GM18909 (cell line): Measurements from ENCODE around the gene PRDM5.

Source experiments
- ATAC-seq: cut with Tn5 transposase; IDR thresholded peaks from one replicate; pipeline ENCODE4 v1.9.1; 2021; ENCODE audit warnings: mild to moderate bottlenecking; ENCODE audit not compliant: unreplicated experiment, poor library complexity

Gene PRDM5

DNA sequence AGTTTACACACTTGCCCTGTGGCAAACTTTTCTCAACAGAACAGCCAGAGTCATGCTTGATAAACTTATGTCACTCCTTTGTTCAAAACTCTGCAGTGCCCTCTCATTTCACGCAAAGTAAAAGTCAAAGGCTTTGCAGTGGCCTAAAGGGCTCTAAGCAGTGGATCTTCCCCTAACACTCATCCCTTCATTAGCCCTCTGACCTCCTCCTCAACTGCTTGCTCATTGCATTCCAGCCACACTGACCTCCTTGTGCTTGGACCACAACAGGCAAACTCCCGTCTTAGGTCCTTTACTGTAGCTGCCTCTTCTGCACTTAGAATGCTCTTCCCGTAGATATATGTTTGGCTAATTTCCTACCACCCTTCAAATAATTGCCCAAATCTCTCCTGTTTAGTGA lies 5.6 kb downstream of the PRDM5 start:
- ATAC-seq, result no peak

DNA sequence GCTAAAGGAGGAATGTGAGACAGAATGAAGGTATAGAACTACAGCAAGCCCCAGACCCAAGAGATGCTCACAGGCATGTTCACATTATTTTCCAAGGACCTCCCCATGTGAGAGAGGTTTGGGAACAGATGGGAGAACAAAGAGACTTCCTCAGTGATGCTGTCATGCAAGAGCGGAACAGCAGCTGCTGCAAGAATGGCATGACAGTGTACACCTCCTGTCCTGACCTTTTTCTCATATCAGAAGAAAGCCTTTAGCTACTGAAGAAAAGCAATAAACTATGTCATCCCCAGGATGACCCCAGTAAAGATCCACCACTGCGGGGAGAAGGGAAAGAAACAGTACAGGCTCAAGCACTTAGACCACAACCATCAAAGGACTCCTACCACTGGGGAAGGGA lies 7.2 kb downstream of the PRDM5 start:
- no peak for ATAC-seq

DNA sequence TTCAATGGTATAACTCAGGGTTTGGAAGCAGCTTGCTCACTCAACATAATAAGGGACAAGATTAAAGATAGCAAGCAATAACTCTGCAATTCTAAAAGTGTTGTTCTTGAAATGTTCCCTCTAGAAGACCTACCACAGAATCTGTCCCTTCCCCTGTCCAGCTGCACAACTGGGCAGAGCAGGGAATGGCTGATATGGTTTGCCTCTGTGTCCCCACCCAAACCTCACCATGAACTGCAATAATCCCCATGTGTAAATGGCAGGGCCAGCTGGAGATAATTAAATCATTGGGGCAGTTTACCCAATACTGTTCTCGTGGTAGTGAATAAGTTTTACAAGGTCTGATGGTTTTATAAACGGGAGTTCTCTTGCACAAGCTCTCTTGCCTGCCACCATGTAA lies 19.1 kb downstream of the PRDM5 start:
- no peak for ATAC-seq

DNA sequence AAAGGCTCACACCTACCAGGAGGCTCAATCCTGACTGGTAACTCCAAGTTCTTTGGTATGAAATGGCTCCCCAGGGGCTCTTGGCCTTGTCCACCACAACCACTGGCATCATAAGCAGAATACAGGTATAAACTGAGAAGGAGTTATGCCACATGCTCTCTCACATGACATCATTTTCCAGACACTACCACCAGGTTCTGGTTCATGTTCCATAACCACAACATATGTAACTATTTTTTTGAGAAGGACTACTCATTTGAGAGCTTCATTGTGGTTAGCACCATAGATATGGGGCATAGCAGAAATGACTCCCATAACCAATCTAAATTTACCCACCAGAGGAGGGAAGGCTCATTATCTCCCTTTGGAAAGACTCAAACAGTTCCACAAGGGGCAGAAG lies 19.6 kb downstream of the PRDM5 start:
- no peak for ATAC-seq

DNA sequence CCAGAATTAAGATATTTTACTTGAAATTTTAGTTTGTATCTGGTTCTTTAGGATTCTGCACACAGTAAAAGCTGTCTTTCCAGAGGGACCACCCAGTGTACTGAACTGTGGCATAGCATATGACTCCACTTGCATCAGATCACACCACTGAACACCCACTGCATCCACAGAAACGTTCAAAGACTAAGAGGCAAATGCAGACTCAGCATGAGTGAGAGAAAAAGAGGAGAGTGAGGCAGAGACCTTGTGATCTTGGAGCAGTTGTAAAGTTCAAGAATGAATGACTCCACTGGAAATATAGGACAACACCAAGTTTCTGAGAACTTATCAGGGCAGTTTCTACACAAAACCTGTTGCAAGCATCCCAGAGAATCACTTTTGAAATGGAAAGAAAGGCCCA lies 20.8 kb downstream of the PRDM5 start:
- ATAC-seq, result no peak

DNA sequence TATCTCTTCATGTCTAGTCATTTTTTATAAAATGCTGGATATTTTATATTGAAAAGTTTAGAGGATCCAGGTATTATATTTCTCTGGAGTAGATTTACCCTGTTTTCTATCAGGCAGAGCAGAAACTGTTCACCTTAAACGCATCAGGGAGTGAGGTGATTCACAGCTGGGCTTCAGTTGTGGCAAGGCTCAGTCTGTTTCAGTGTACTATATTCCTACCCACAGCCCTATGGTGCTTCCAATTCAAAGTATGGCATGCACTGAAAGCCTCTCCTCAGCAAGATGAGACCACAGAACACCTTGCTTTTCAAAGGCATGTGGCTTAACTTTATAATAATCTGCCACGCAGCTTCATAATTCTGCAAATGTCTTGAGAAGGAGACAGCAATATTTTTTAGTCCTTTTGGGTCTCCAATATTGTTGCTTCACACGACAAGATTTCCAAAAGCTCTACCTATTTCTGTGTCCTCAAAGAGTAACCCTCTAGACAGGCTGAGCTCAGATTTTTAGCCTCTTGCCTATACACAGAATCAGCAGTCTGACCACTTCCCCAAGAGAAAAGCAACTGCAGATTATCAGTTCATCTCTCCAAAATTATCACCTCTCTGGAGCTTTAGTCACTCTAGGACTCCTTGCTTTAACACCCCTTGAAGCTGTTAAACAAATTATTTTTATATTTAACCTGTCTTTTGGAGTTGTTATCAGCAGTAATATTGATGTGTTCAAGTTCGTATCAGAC lies 24.4 kb downstream of the PRDM5 start:
- no peak for ATAC-seq

DNA sequence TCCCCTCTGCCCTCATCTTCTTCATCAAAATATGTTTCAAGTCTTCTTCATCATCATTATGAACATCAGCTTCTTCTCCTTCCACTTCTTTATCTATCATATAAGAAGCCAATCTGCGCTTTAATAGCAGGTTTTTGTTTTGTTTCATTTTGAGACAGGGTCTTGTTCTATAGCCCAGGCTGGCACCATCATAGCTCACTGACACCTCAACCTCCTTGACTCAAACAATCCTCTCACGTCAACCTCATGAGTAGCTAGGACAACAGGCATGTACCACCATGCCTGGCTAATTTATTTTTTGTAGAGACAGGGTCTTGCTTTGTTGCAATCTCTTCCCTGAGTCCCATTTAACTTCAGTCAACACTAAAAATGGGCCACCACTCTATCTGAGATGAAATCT lies 27.0 kb downstream of the PRDM5 start:
- ATAC-seq, result no peak

DNA sequence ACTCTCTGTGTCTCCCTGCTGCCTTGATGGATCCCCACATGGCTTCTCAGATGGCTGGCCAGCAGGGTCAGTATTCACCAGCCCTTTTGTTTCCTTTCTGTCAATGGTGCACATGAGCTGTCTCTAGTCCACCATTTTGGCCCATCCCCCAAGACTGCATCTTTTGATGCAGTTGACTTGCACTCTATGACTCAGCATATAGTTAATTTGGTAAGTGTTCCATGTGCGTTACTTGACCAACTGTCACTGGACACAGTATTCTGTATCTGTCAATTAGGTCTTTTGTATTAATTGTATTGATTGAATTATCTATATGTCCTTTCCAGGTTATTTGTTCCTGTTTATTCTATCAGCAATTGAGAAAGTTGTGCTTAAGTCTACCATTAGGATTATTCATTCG lies 29.2 kb downstream of the PRDM5 start:
- ATAC-seq, result no peak

DNA sequence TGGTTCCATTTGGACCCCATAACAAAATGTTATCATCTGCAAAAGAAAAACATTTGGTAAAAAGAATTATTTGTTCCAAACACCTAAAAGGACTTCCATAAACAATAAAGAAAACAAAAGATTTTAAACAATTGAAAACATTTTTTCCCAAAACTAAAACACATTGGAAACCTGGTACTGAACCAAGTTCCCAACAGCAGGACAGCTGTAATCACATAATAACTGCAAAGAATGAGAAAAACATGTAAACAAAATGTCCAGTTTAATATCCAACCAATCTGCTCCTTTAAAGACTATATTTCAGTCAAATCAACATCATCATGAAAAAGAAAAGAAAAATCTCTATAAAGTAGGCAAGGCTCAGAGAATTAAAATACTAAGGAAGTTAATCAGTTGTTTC lies 36.3 kb downstream of the PRDM5 start:
- ATAC-seq, result no peak

DNA sequence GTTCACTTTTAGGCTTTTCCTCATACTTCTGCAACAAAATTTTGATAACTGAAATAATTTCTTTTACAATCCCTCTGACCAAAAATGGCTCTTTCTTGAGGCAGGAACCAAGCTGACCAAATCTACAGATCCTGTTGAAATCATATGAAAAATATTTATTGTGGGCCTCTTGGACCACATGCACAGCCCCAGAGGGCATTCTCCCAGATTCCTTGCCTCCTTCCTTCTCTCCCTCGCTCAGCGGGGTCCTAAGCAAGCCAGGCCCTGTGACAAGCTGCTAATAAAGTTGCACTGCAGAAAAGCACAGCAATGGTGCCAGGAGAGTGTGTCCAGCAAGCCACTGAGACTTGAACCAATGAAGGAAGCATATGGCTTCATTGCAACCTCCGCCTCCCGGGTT lies 40.7 kb downstream of the PRDM5 start:
- no peak for ATAC-seq

DNA sequence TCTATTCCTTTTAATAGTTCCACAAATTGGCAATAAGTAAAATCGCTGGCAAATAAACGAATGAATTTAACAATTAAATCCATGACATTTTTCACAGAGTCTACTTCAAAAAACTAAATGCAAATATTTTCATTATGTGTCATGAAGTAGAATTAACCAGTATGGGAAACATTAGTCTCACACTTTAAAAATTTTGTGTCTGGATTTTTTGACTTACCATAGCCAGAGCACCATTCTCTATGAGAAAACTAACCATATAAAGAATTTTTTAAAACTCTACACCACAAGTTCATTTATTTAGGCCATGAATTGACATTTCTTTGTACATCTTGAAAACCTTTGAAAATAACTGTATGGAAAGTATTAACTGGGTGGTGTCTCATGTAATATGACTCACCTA lies 41.2 kb downstream of the PRDM5 start:
- ATAC-seq, result no peak

DNA sequence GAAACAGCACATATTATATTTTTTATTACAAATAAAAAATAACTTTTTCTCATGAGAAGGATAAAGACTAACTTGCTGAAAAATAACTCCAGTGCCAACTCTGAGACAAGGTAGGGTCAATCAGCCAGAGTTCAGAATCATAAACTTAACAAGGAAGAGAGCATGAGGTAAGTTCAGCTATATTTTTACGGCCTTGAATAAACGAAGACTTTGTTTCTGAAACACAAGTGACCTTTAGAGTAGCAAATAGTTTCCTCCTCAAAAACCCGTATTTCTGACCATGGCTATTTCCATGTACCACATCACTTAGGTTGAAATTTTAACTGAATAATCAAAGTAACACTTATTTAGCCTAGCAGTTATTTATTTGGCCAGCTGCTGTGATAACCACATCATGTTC lies 45.5 kb downstream of the PRDM5 start:
- ATAC-seq, result no peak

DNA sequence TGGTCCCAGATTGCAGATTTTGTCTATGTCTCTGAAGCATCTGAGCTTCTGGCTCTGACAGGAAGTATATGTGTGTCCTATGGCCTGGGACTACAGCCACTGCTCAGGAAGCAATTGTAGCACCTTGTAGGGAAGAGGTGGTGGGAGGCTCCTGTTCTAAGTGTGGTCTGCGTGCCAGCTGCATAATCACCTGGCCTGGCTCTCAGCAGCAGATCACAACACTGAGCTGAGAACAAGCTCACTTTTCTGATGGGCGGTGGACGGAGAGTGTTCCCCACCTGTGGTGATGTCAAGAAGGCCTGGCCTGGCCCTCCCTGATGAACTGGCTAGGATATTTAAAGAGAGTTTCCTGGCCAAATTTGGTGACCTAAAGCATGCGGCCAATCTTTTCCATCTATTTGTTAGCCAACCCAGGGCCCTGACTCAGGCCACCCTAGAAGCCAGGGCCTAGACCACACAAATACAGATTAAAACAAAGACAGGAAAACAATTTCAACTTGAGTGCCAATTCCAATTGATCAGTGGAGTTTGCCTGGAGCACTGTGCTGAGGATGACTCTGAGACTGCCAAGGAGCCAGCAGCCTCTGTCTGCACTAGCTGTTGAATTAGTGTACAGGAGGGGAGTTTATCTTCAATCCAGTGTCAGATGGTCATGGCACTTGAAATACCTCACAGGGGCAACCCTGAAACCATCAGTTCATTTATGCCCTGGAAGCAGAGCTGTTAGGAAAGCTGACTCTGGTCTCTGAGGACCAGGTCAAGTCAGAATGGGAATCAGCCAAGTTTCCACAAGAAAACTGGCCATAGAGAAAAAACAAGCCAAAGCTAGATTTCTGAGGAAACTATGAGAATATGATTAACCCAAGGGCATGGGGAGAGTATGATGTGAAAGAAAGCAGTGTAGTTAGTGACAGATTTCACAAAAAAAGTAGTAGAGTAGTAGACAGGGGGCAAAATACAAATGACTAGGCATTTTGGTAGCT lies 47.4 kb downstream of the PRDM5 start:
- ATAC-seq, result no peak

DNA sequence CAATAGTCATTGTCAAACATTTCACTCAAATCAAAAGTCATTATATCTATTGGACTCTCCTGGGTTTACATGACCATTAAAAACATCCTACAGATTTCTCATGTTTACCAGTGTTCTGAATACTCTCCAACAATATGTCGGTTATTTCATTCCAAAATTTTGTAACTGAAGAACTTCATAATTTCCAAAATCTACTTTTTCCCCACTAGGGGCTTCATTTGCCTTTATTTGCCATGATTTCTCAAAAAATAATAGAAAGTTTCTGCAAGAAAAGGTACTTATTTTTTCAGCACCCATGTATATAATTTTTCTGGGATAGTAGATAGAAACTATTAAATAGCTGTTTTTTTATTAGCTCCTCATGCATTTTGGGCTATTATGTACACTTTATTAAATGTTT lies 49.0 kb downstream of the PRDM5 start:
- no peak for ATAC-seq

DNA sequence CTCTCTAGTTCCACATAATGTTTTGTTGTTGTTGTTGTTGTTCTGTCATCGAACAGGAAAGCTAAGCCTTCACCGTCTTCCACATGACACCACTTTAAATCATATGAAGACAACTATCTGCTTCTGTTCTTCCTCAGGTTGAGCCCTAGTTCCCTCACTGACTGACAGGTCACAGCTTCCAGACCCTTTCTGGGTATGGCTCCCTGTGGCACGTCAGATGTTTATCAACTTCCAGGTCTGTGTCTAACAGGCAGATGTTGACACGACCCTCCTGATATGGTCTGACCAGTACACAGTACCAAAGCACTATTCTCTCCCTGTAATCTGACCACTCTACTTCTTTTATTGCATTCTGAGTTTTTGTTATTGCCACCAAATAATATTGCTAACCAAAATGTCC lies 51.4 kb downstream of the PRDM5 start:
- ATAC-seq, result no peak

DNA sequence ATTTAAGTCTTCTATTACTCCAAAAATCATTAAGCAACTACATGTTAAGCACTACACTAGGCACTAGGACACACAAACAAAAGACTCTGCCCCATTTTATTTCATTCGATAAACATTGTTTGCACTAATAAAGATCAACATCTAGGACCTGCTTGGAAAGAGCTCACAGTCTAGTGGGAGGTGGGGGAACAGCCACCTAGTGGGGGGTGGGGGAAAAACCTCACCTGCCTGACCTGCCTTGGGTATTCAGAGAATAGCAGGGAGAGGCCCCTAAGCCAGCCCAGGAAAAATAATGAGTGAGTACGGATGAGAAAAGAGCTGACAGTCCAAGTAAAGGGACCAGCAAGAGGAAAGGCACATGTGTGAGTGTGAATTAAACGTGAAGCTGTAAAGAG lies 52.2 kb downstream of the PRDM5 start:
- no peak for ATAC-seq

DNA sequence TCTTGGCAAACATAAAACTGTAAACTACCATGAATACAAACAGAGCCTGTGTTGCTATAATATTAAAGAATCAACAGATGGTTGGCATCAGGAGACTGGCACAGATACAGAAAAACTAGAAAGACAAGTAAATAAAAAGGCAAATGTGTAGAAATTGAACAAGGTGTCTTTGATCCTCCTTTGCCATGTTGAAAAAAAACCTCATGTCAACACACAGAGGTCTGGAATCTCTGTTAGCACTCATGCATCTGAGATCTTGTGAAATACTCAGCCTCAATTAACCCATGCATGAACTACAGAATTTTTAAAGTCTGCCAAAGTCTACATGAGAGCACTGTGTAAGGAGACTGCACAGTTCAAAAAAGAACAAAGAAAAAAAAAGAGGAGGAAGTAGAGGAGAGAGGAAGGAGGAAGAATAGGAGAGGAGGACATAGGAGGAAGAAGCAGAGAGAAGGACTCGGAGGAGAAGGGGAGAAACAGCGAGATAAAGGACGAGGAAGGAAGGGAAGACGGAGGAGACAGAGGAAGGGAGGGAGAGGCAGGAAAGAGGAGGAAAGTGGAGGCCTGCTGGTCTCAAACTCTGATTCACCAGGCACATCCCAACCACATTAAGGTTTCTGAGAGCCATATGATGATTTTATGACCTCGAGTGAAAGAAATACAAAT lies 52.8 kb downstream of the PRDM5 start:
- no peak for ATAC-seq

DNA sequence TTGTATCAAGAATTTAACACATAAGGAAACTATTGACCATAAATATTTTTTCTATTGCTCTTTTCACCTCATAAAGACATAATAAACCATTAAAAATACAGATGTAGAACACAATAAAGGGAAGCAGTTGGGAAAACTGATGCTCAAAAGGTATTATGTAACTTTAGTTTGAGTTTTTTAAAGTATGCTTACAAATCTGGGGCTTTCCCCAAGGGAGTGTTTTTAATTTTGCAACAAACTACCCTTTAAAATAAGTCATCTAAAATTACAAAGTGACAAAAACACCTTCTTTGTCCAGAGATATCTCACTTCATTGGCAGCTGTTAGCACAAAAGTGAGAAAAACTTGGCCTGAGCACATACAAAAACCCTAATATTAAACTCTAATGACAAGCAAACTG lies 55.0 kb downstream of the PRDM5 start:
- no peak for ATAC-seq

DNA sequence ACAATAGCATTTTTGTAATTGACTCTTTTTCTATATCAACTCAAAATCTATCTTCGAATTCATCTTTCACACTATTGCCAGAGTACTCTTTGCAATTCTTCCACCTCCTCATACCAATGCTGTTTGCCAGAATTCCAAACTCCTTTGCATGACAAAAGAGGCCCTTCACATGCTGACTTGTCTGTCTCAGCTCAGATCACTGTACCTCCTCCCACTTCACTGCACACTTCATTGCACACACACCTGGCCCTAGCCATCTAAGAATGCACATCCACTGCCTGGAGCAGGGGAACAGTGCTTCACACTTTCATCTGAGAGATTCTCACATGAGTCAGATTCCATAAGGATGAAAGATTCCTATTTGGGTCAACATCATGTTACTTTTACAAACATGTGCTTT lies 56.5 kb downstream of the PRDM5 start:
- ATAC-seq, result peak; percentile 85

DNA sequence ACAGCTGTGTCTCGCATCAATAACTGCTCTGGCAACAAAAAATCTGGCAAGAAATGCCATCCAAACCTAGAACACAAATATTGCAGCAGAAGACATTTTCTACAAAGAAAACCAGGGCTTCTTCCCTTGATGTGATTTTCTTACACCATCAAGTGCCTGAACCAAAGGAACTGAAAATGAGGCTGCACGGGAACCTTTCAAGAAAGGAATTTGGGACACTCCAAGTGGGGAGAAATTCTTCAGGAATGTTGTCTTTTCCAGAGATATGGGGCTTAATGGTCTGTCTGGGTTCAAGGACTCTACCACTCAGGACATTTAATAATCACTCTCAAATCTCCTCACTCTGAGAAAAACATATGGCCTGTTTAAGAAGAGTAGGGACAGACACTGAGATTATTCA lies 57.6 kb downstream of the PRDM5 start:
- no peak for ATAC-seq

DNA sequence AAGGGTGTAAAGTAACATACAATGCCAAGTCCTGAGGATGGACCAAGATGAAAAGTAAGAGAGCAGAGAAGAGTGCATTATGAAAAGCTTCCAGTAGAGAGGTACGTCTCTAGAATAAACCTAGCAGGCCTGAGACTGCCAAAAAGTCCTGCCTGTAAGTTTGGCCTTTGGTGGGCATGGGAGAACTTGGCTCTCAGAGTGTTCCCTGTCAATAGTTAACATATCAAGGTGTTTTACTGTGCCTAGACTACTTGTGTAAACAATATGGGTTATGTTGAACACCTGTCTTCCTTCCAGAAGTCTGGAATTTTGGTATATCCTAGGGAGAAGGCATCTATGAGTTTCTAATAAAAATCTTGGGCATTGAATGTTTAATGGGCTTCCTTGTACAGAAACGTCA lies 60.1 kb downstream of the PRDM5 start:
- no peak for ATAC-seq
